HG03095 (cell line): Measurements from ENCODE around the gene ZNF79.
A peak's percentile ranks its signal among the peaks of the same experiment; 100 is the strongest.
"Not testable (repeated sequence)": the region's sequence is repeated elsewhere in the genome, so short reads cannot be mapped to it uniquely, and the experiment has no call there.

ENCODE experiments used
- ATAC-seq: cut with Tn5 transposase; IDR thresholded peaks from one replicate; pipeline ENCODE4 v1.9.1; 2021; ENCODE audit warnings: moderate library complexity; ENCODE audit not compliant: unreplicated experiment

ZNF79 gene

GRCh38 chr9:127451858-127452656, 27.9 kb downstream of the ZNF79 start:
- ATAC-seq = peak; percentile 5

GRCh38 chr9:127452691-127453090, 28.5 kb downstream of the ZNF79 start:
- ATAC-seq = no peak

GRCh38 chr9:127455324-127455992, 31.3 kb downstream of the ZNF79 start:
- no peak for ATAC-seq

GRCh38 chr9:127457191-127457878, 33.2 kb downstream of the ZNF79 start:
- no peak for ATAC-seq

- ATAC-seq = no peak
Measured at GRCh38 chr9:127458921-127459320, 34.7 kb downstream of the ZNF79 start.

GRCh38 chr9:127463382-127463781, 39.2 kb downstream of the ZNF79 start:
- ATAC-seq = no peak

GRCh38 chr9:127463911-127464310, 39.7 kb downstream of the ZNF79 start:
- ATAC-seq = no peak

GRCh38 chr9:127466407-127466917, 42.3 kb downstream of the ZNF79 start:
- not testable (repeated sequence) for ATAC-seq

GRCh38 chr9:127467621-127468020, 43.4 kb downstream of the ZNF79 start:
- no peak for ATAC-seq

- ATAC-seq = no peak
Measured at GRCh38 chr9:127470662-127471061, 46.5 kb downstream of the ZNF79 start.

- ATAC-seq = no peak
Measured at GRCh38 chr9:127473501-127473900, 49.3 kb downstream of the ZNF79 start.

GRCh38 chr9:127473932-127474331, 49.8 kb downstream of the ZNF79 start:
- no peak for ATAC-seq

GRCh38 chr9:127474592-127474991, 50.4 kb downstream of the ZNF79 start:
- ATAC-seq = no peak

GRCh38 chr9:127479507-127480081, 55.4 kb downstream of the ZNF79 start:
- no peak for ATAC-seq

GRCh38 chr9:127482662-127483061, 58.5 kb downstream of the ZNF79 start:
- ATAC-seq = no peak

- ATAC-seq = no peak
Measured at GRCh38 chr9:127485995-127486394, 61.8 kb downstream of the ZNF79 start.

- no peak for ATAC-seq
Measured at GRCh38 chr9:127488946-127489345, 64.8 kb downstream of the ZNF79 start.

- no peak for ATAC-seq
Measured at GRCh38 chr9:127489471-127490115, 65.4 kb downstream of the ZNF79 start.

GRCh38 chr9:127490535-127491230, 66.5 kb downstream of the ZNF79 start:
- ATAC-seq = no peak

GRCh38 chr9:127491516-127491915, 67.3 kb downstream of the ZNF79 start:
- no peak for ATAC-seq
